ENCODE measurements around the gene CLCA1. TPM values are rescaled to one million over a fixed set of nuclear protein-coding genes. Genes with fewer than 3 reads are reported as not detected.
A peak's percentile ranks its signal among the peaks of the same experiment; 100 is the strongest.

The CLCA1 gene
- total RNA-seq, 1 experiment from 2014 or later = 0.12 TPM

DNA sequence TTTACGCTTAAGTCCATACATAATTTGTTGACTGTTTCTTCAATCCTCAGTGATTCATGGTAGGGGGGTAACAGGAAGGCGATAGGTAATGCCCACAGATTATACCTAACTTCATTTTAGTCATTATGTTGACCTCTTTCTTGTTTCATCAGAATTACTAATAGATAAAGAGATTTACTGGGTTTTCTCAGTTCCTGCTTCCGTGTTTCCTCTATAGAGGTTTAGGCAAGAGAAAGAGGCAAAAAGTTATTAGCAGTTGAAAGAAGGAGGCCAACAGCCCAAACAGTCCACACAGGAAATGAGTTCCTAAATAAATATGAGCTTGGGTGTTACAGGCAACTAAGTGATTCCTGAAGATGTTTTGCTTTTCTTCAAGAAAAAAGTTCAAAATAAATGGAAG lies 17.9 kb upstream of the CLCA1 start:
- ATAC-seq = no peak
- Histone ChIP-seq H3K4me3 (replicated peaks in 1 of 2; ENCODE audit: low read depth in 1 of 2, low read length in 2 of 2) (no peak overlapping the region), H3K4me2 (ENCODE audit: low read length) (no peak overlapping the region), H3K27ac (ENCODE audit: low read depth, low read length) (no peak overlapping the region), H3K4me1 (ENCODE audit: control insufficient read depth in 1 of 2, insufficient read depth in 2 of 2, low read length in 2 of 2) (no peaks in the 10 kb centered on the region), H3K27me3 (ENCODE audit: insufficient read depth, low read length) (no peaks in the 10 kb centered on the region), H3K9me2 (ENCODE audit: insufficient read depth) (no peaks in the 10 kb centered on the region), H3K36me3 (ENCODE audit: control insufficient read depth in 1 of 2, insufficient read depth in 2 of 2, low read length in 2 of 2) (no peaks in the 10 kb centered on the region), H3K9me3 (ENCODE audit: control insufficient read depth in 1 of 2, insufficient read depth in 1 of 2, low read depth in 1 of 2, low read length in 2 of 2) (no peaks in the 10 kb centered on the region), H2AFZ (ENCODE audit: low read depth, low read length, poor library complexity, severe bottlenecking) (peak overlapping the region; percentile 31), H3K9ac (ENCODE audit: low read length) (no peak overlapping the region), H3K79me2 (ENCODE audit: insufficient read depth, low read length) (no peaks in the 10 kb centered on the region), H4K20me1 (ENCODE audit: insufficient read depth) (no peaks in the 10 kb centered on the region)
- no peak for DNase-seq (ENCODE audit: low read depth, low spot score)
- no TSS peak for BruUV-seq (replicated peaks)
- TF ChIP-seq JUND (IDR thresholded peaks at IDR 0.05) = no peak
- no peak for TF ChIP-seq ELF1 (IDR thresholded peaks at IDR 0.05; ENCODE audit: borderline replicate concordance, low read depth)
- no peak for TF ChIP-seq RAD21 (IDR thresholded peaks at IDR 0.05; ENCODE audit: low read depth)
- TF ChIP-seq ZNF274 (IDR thresholded peaks at IDR 0.05; ENCODE audit: low read depth, low read length) = no peak
- TF ChIP-seq TCF7L2 (IDR thresholded peaks at IDR 0.05; ENCODE audit: borderline replicate concordance, extremely low read depth, insufficient read depth, insufficient read length) = no peak
- no peak for TF ChIP-seq EGR1 (IDR thresholded peaks at IDR 0.05; ENCODE audit: low read depth)
- no peak for TF ChIP-seq SP1 (IDR thresholded peaks at IDR 0.05; ENCODE audit: low read depth)
- no peak for TF ChIP-seq SRF (IDR thresholded peaks at IDR 0.05; ENCODE audit: low read depth)
- no peak for TF ChIP-seq YY1 (IDR thresholded peaks at IDR 0.05; ENCODE audit: extremely low read depth, insufficient replicate concordance, low read depth, low read length)
- no peak for TF ChIP-seq CEBPB (IDR thresholded peaks at IDR 0.05; ENCODE audit: low read depth)
- no peak for TF ChIP-seq POLR2AphosphoS5 (IDR thresholded peaks at IDR 0.05; ENCODE audit: low read depth, low read length)
- no peak for TF ChIP-seq ZFX (IDR thresholded peaks at IDR 0.05)
- TF ChIP-seq, protein P1, sequence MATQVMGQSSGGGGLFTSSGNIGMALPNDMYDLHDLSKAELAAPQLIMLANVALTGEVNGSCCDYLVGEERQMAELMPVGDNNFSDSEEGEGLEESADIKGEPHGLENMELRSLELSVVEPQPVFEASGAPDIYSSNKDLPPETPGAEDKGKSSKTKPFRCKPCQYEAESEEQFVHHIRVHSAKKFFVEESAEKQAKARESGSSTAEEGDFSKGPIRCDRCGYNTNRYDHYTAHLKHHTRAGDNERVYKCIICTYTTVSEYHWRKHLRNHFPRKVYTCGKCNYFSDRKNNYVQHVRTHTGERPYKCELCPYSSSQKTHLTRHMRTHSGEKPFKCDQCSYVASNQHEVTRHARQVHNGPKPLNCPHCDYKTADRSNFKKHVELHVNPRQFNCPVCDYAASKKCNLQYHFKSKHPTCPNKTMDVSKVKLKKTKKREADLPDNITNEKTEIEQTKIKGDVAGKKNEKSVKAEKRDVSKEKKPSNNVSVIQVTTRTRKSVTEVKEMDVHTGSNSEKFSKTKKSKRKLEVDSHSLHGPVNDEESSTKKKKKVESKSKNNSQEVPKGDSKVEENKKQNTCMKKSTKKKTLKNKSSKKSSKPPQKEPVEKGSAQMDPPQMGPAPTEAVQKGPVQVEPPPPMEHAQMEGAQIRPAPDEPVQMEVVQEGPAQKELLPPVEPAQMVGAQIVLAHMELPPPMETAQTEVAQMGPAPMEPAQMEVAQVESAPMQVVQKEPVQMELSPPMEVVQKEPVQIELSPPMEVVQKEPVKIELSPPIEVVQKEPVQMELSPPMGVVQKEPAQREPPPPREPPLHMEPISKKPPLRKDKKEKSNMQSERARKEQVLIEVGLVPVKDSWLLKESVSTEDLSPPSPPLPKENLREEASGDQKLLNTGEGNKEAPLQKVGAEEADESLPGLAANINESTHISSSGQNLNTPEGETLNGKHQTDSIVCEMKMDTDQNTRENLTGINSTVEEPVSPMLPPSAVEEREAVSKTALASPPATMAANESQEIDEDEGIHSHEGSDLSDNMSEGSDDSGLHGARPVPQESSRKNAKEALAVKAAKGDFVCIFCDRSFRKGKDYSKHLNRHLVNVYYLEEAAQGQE (IDR thresholded peaks at IDR 0.05; ENCODE audit: low read depth) = no peak
- TF ChIP-seq POLR2A (IDR thresholded peaks at IDR 0.05; ENCODE audit: borderline replicate concordance, extremely low read depth, insufficient read depth, insufficient read length) = no peak
- no peak for TF ChIP-seq ZBTB33 (IDR thresholded peaks at IDR 0.05; ENCODE audit: extremely low read depth, insufficient replicate concordance, low read length)
- TF ChIP-seq SIN3A (IDR thresholded peaks at IDR 0.05; ENCODE audit: low read depth) = no peak
- CTCF ChIA-PET = no interaction called here
- intact Hi-C loops (cut with micrococcal nuclease) = no loop called here
- RAD21 ChIA-PET (ENCODE audit: low non-redundant PET in 1 of 2, low total read pairs in 2 of 2, uncharacterized antibody in 2 of 2, unreplicated experiment in 2 of 2) = no interaction called here
- POLR2A ChIA-PET = no interaction called here
